Muscle of leg (tissue), 11 donors: ENCODE data around the gene CGNL1. TPM values are rescaled to one million over a fixed set of nuclear protein-coding genes. Genes with fewer than 3 reads are reported as not detected.

Experiments used
- DNase-seq: peaks from one replicate; pipeline ENCODE4 v3.0.0; 2013
- H3K27ac ChIP-seq: one replicate; pipeline ENCODE4 v1.5.1; 2013; ENCODE audit warnings: mild to moderate bottlenecking, low read length, control low read depth
- H3K27me3 ChIP-seq: one replicate; pipeline ENCODE4 v1.6.1; 2013; ENCODE audit warnings: low read length; ENCODE audit not compliant: control insufficient read depth, insufficient read depth
- H3K36me3 ChIP-seq: one replicate; pipeline ENCODE4 v1.6.1; 2013; ENCODE audit warnings: low read length; ENCODE audit not compliant: control insufficient read depth, insufficient read depth
- H3K4me1 ChIP-seq: one replicate; pipeline ENCODE4 v1.6.1; 2013; ENCODE audit warnings: low read length; ENCODE audit not compliant: control insufficient read depth, insufficient read depth
- H3K4me3 ChIP-seq: one replicate; pipeline ENCODE4 v1.5.1; 2013; ENCODE audit warnings: low read length, control low read depth
- H3K9me3 ChIP-seq: replicated peaks from 2 replicates; pipeline ENCODE4 v1.6.1; 2013; ENCODE audit warnings: low read depth, low read length; ENCODE audit not compliant: control insufficient read depth
- WGBS: methylation state at CpG from one replicate; pipeline ENCODE4 v1.1.5; 2013; ENCODE audit warnings: missing lambda C conversion rate; ENCODE audit not compliant: insufficient coverage; 5-methylcytosine and 5-hydroxymethylcytosine counted together
- polyA plus RNA-seq, 8 donors: library from polyadenylated mRNA; unstranded; fragments of 120-200 nt; gene quantifications; one replicate each; pipeline versions ENCODE4 v1.2.1 to v1.2.3, GENCODE V29; 2013; ENCODE audit warnings: inconsistent platforms in 1 of 8, low replicate concordance in 1 of 8; ENCODE audit not compliant: insufficient read length in 8 of 8, insufficient read depth in 1 of 8
- total RNA-seq: library from RNA; stranded (reverse); fragments of 120-200 nt; gene quantifications from one replicate; pipeline ENCODE4 v1.2.4, GENCODE V29; 2013

The CGNL1 gene
- total and polyA plus RNA-seq, 9 donors = 6.3 to 13.7 (median 9.5) TPM

GRCh38 chr15:57419335-57419734 is 43.0 kb downstream of the CGNL1 start:
- no peak for DNase-seq
- H3K36me3 ChIP-seq = no peaks in the 10 kb centered on the region
- H3K27ac ChIP-seq = no peak overlapping the region
- no peak overlapping the region for H3K4me3 ChIP-seq
- no peaks in the 10 kb centered on the region for H3K9me3 ChIP-seq
- no peaks in the 10 kb centered on the region for H3K4me1 ChIP-seq
- H3K27me3 ChIP-seq = no peaks in the 10 kb centered on the region
- no CpG with 5 or more reads among the region's 2 CpGs for WGBS

DNA sequence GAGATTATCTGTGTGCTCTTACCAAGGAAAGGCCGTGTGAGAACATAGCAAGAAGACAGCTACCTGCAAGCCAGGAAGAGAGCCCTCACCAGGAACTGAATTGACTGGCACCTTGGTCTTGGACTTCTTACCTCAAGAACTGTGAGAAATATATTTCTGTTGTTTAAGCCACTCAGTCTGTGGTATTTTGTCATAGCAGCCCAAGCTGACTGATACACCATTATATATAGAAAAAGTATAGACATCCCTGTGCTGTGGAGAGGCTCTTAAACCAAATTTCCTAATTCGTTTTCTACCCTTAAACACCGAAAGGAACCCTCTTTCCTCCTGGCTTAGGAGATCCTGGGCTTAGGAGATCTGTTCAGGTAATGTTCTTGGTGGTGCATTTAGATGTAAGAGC is 44.8 kb downstream of the CGNL1 start:
- Histone ChIP-seq H3K4me1 (no peaks in the 10 kb centered on the region), H3K27me3 (no peaks in the 10 kb centered on the region), H3K4me3 (no peak overlapping the region), H3K9me3 (no peaks in the 10 kb centered on the region), H3K36me3 (no peaks in the 10 kb centered on the region), H3K27ac (no peak overlapping the region)
- WGBS = 82% methylated on average over 1 of the region's 3 CpGs
- no peak for DNase-seq

DNA sequence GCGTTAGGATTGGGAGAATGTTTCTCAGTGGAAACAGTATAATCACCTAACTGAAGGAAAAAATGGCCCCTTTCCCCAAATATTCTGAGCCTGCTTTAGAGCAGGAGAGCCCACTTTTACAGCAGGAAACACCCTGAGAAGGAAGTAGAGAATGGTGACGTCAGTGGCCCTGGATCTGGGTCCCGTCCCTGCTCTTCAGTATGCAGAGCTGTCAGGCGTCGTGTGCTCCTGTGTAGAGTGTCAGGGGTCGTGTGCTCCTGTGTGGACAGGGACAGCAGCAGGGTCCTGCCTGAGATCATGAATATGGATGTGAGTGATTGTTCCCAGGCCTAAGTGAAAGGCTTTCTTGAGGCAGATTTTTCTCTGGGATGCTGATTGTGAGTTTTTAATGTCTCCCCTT is 45.2 kb downstream of the CGNL1 start:
- no peak overlapping the region for H3K4me3 ChIP-seq
- H3K27ac ChIP-seq = no peak overlapping the region
- H3K9me3 ChIP-seq = no peaks in the 10 kb centered on the region
- no peaks in the 10 kb centered on the region for H3K27me3 ChIP-seq
- no peak for DNase-seq
- 82% methylated on average over 3 of the region's 6 CpGs for WGBS
- no peaks in the 10 kb centered on the region for H3K36me3 ChIP-seq
- no peaks in the 10 kb centered on the region for H3K4me1 ChIP-seq

GRCh38 chr15:57422113-57422754 is 45.9 kb downstream of the CGNL1 start:
- DNase-seq = no peak
- Histone ChIP-seq H3K4me3 (no peak overlapping the region), H3K27ac (no peak overlapping the region), H3K9me3 (no peaks in the 10 kb centered on the region), H3K36me3 (no peaks in the 10 kb centered on the region), H3K27me3 (no peaks in the 10 kb centered on the region), H3K4me1 (peaks cover 3% of the 10 kb centered on the region)
- WGBS = 100% methylated on average over 1 of the region's 2 CpGs

DNA sequence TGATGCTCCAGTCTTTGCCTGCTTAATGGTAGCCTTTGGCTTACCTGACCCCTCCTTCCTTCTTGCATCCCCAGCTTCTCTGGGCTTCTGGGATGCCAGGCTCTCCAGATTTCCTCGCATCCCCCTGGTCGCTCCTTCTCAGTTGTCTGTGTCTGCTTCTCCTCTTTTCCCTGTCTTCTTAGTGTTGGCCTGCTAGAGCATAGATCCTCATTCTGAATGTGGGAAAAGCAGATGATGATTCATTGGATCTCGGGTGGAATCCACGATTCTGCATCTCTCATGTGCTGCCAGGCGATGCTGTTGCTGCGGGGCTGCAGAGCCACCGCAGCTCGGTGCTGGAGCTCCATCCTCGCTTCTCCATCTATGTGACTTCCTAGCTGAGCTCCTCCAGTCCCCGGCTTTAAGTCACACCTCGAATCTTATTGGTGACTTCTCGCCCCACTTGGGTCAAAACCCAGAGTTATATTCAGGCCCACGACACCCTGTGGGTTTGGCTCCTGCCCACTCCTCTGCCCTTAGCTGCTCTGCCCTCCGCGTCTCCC is 47.4 kb downstream of the CGNL1 start:
- 97% methylated on average over 13 of the region's 15 CpGs for WGBS
- peaks cover 16% of the 10 kb centered on the region for H3K4me1 ChIP-seq
- no peak overlapping the region for H3K27ac ChIP-seq
- H3K27me3 ChIP-seq = no peaks in the 10 kb centered on the region
- no peaks in the 10 kb centered on the region for H3K9me3 ChIP-seq
- no peaks in the 10 kb centered on the region for H3K36me3 ChIP-seq
- DNase-seq = no peak
- H3K4me3 ChIP-seq = no peak overlapping the region

GRCh38 chr15:57424628-57425405 is 48.5 kb downstream of the CGNL1 start:
- Histone ChIP-seq H3K27me3 (no peaks in the 10 kb centered on the region), H3K4me3 (no peak overlapping the region), H3K9me3 (no peaks in the 10 kb centered on the region), H3K27ac (no peak overlapping the region), H3K36me3 (no peaks in the 10 kb centered on the region), H3K4me1 (peaks cover 16% of the 10 kb centered on the region)
- WGBS = no CpG with 5 or more reads among the region's 6 CpGs
- peak; percentile 41 for DNase-seq

- H3K36me3 ChIP-seq = no peaks in the 10 kb centered on the region
- H3K4me1 ChIP-seq = peaks cover 16% of the 10 kb centered on the region
- no peaks in the 10 kb centered on the region for H3K27me3 ChIP-seq
- H3K4me3 ChIP-seq = no peak overlapping the region
- H3K9me3 ChIP-seq = no peaks in the 10 kb centered on the region
- no peak for DNase-seq
- no peak overlapping the region for H3K27ac ChIP-seq
- no CpG with 5 or more reads among the region's 3 CpGs for WGBS
Measured at GRCh38 chr15:57425842-57426241, 49.5 kb downstream of the CGNL1 start.

DNA sequence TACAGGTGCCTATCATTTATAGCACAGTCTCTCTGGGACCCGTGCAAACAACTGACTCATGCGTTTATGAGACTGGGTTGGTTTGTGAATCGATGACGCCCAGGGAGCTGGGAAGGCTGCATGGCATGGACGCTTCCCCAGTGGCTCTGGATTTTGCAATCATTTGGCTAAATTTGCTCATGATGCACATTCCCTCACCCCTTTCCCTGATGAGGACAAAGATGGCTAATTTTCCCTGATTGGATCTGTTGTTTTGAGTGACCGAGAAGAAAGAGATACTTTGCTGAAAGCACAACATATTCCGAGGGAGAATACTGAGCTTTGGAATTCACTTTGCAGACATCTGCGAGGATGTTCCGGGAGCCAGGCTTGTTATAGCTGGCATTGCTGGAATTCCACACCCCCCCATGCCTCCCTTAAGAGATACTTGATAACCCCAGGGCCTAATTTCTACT is 51.1 kb downstream of the CGNL1 start:
- DNase-seq = no peak

GRCh38 chr15:57432141-57432741 is 55.9 kb downstream of the CGNL1 start:
- Histone ChIP-seq H3K27ac (no peak overlapping the region), H3K4me1 (peaks cover 26% of the 10 kb centered on the region), H3K9me3 (no peaks in the 10 kb centered on the region), H3K27me3 (no peaks in the 10 kb centered on the region), H3K4me3 (no peak overlapping the region), H3K36me3 (no peaks in the 10 kb centered on the region)
- DNase-seq = peak; percentile 65
- 48% methylated on average over 9 of the region's 12 CpGs for WGBS

More for the DNA sequence above, 51.1 kb downstream of the CGNL1 start:
- WGBS = no CpG with 5 or more reads among the region's 9 CpGs
- no peaks in the 10 kb centered on the region for H3K27me3 ChIP-seq
- H3K9me3 ChIP-seq = no peaks in the 10 kb centered on the region
- H3K4me1 ChIP-seq = peaks cover 26% of the 10 kb centered on the region
- H3K36me3 ChIP-seq = no peaks in the 10 kb centered on the region
- H3K27ac ChIP-seq = no peak overlapping the region
- no peak overlapping the region for H3K4me3 ChIP-seq

- peaks cover 14% of the 10 kb centered on the region for H3K4me1 ChIP-seq
- no peak for DNase-seq
- H3K27ac ChIP-seq = no peak overlapping the region
- no peaks in the 10 kb centered on the region for H3K27me3 ChIP-seq
- no peak overlapping the region for H3K4me3 ChIP-seq
- no CpG with 5 or more reads among the region's 1 CpG for WGBS
- H3K9me3 ChIP-seq = no peaks in the 10 kb centered on the region
- no peaks in the 10 kb centered on the region for H3K36me3 ChIP-seq
Measured at GRCh38 chr15:57436166-57436565, 59.9 kb downstream of the CGNL1 start.
